H1 (cell line): ENCODE measurements around the gene ACOX1. TPM values are rescaled to one million over a fixed set of nuclear protein-coding genes. Genes with fewer than 3 reads are reported as not detected.
A peak's percentile ranks its signal among the peaks of the same experiment; 100 is the strongest.

Source experiments
- CTCF ChIA-PET: fragments of 300-600 bp; sonication (Branson Sonifier 250); formaldehyde crosslinking; loops from one replicate; lab custom pipeline; 2021; ENCODE audit not compliant: partially characterized antibody; lab: Charles Lee
- POLR2A ChIA-PET: fragments of 300-600 bp; sonication (Branson Sonifier 250); formaldehyde crosslinking; loops from one replicate; lab custom pipeline; 2021; ENCODE audit warnings: inconsistent platforms; ENCODE audit not compliant: partially characterized antibody; lab: Charles Lee
- DNase-seq, 2 experiments: peaks; one replicate each; pipeline versions ENCODE4 v3.0.0 to v3.0.0-alpha.2; 2010 to 2022; ENCODE audit warnings: low spot score in 2 of 2, low read depth in 1 of 2, mixed read lengths in 1 of 2
- FAIRE-seq: peaks from 2 replicates; lab custom pipeline; 2011; peaks lifted over from hg19 to GRCh38; lab: Jason Lieb, UNC
- H2AFZ ChIP-seq: 2 replicates; pipeline ENCODE4 v1.8.1; 2012; ENCODE audit warnings: low read length, inconsistent platforms
- H2AK5ac ChIP-seq: 2 replicates; pipeline ENCODE4 v1.6.1; 2013; ENCODE audit warnings: low read depth, low read length
- H2BK120ac ChIP-seq: replicated peaks from 2 replicates; pipeline ENCODE3; 2013; ENCODE audit warnings: low read depth, low read length, inconsistent platforms
- H2BK12ac ChIP-seq: 2 replicates; pipeline ENCODE4 v1.6.1; 2013; ENCODE audit warnings: low read depth, low read length
- H2BK15ac ChIP-seq: 2 replicates; pipeline ENCODE4 v1.6.1; 2013; ENCODE audit warnings: low read length
- H2BK20ac ChIP-seq: 2 replicates; pipeline ENCODE4 v1.6.1; 2013; ENCODE audit warnings: low read length
- H2BK5ac ChIP-seq: 2 replicates; pipeline ENCODE4 v1.6.1; 2013; ENCODE audit warnings: low read depth, low read length
- H3K14ac ChIP-seq: 2 replicates; pipeline ENCODE4 v1.6.1; 2013; ENCODE audit warnings: inconsistent platforms; ENCODE audit not compliant: insufficient read length
- H3K18ac ChIP-seq: 2 replicates; pipeline ENCODE4 v1.6.1; 2013; ENCODE audit warnings: low read length; ENCODE audit errors: extremely low read depth
- H3K23ac ChIP-seq: 2 replicates; pipeline ENCODE4 v1.6.1; 2013; ENCODE audit warnings: inconsistent platforms; ENCODE audit not compliant: insufficient read length
- H3K23me2 ChIP-seq: 2 replicates; pipeline ENCODE4 v1.6.1; 2013; ENCODE audit warnings: low read depth, low read length
- H3K27ac ChIP-seq: 2 replicates; pipeline ENCODE4 v1.6.1; 2011; ENCODE audit warnings: low read depth, low read length, inconsistent platforms
- H3K27me3 ChIP-seq, 4 experiments: replicated peaks in 1 of 4; 1 replicate in 1 of 4; 2 replicates in 3 of 4; pipeline versions ENCODE4 v1.6.1 to v1.8.1; 2011 to 2013; ENCODE audit warnings: low read length in 3 of 4, mild to moderate bottlenecking in 3 of 4, inconsistent platforms in 2 of 4, mixed read lengths in 2 of 4, moderate library complexity in 1 of 4; ENCODE audit not compliant: control insufficient read depth in 3 of 4, insufficient read depth in 3 of 4; ENCODE audit errors: extremely low read depth in 1 of 4
- H3K36me3 ChIP-seq, 4 experiments: 2 replicates each; pipeline versions ENCODE4 v1.6.1 to v1.8.1; 2011 to 2013; ENCODE audit warnings: mild to moderate bottlenecking in 4 of 4, low read length in 3 of 4, moderate library complexity in 2 of 4, control low read depth in 1 of 4, inconsistent platforms in 1 of 4; ENCODE audit not compliant: insufficient read depth in 4 of 4, control insufficient read depth in 2 of 4
- H3K4ac ChIP-seq: replicated peaks from 2 replicates; pipeline ENCODE3; 2013; ENCODE audit warnings: low read length, low read depth, mixed read lengths, inconsistent platforms; ENCODE audit not compliant: insufficient read length
- H3K4me1 ChIP-seq, 4 experiments: replicated peaks in 1 of 4; 1 replicate in 1 of 4; 2 replicates in 3 of 4; pipeline versions ENCODE4 v1.6.1 to v1.8.1; 2011 to 2013; ENCODE audit warnings: low read length in 3 of 4, inconsistent platforms in 2 of 4, mixed read lengths in 1 of 4; ENCODE audit not compliant: insufficient read depth in 4 of 4, control insufficient read depth in 3 of 4
- H3K4me2 ChIP-seq, 2 experiments: 2 replicates each; pipeline versions ENCODE4 v1.6.1 to v1.8.1; 2011 to 2013; ENCODE audit warnings: low read depth in 2 of 2, low read length in 2 of 2, control low read depth in 1 of 2, inconsistent platforms in 1 of 2, mild to moderate bottlenecking in 1 of 2; ENCODE audit not compliant: insufficient read depth in 1 of 2
- H3K4me3 ChIP-seq, 4 experiments: fragments of 200-600, 300-600 bp in 1 of 4; sonication (generic), shearing (Covaris generic), sonication (Bioruptor Twin) in 1 of 4; 2 replicates each; pipeline versions ENCODE4 v1.5.1 to v1.8.1; 2011 to 2016; ENCODE audit warnings: low read length in 4 of 4, low read depth in 3 of 4, control low read depth in 2 of 4, inconsistent platforms in 2 of 4, mild to moderate bottlenecking in 2 of 4, mixed read lengths in 1 of 4, moderate library complexity in 1 of 4; ENCODE audit not compliant: insufficient read depth in 2 of 4; ENCODE audit errors: extremely low read depth in 1 of 4
- H3K56ac ChIP-seq: replicated peaks from 2 replicates; pipeline ENCODE3; 2013; ENCODE audit warnings: low read depth, mild to moderate bottlenecking, mixed read lengths, low read length, inconsistent platforms; ENCODE audit not compliant: insufficient read length
- H3K79me1 ChIP-seq: 2 replicates; pipeline ENCODE4 v1.6.1; 2013; ENCODE audit warnings: low read depth, low read length, control low read depth
- H3K79me2 ChIP-seq, 2 experiments: 2 replicates each; pipeline versions ENCODE4 v1.6.1 to v1.8.1; 2012 to 2013; ENCODE audit warnings: low read length in 2 of 2, mild to moderate bottlenecking in 2 of 2, inconsistent platforms in 1 of 2; ENCODE audit not compliant: insufficient read depth in 2 of 2, control insufficient read depth in 1 of 2
- H3K9ac ChIP-seq, 4 experiments: replicated peaks in 1 of 4; 1 replicate in 1 of 4; 2 replicates in 3 of 4; pipeline versions ENCODE4 v1.6.1 to v1.8.1; 2011 to 2013; ENCODE audit warnings: low read depth in 3 of 4, low read length in 3 of 4, control low read depth in 2 of 4, mild to moderate bottlenecking in 2 of 4, moderate library complexity in 2 of 4, inconsistent platforms in 1 of 4; ENCODE audit errors: extremely low read depth in 1 of 4
- H3K9me3 ChIP-seq, 2 experiments: 2 replicates each; pipeline versions ENCODE4 v1.6.1 to v1.8.1; 2012 to 2013; ENCODE audit warnings: mild to moderate bottlenecking in 2 of 2, moderate library complexity in 2 of 2, control low read depth in 1 of 2, inconsistent platforms in 1 of 2, low read depth in 1 of 2, low read length in 1 of 2, mixed read lengths in 1 of 2; ENCODE audit not compliant: insufficient read depth in 2 of 2
- H4K20me1 ChIP-seq, 2 experiments: replicated peaks in 1 of 2; 2 replicates each; pipeline versions ENCODE3 to v1.8.1; 2011 to 2013; ENCODE audit warnings: inconsistent platforms in 2 of 2, low read length in 2 of 2, mild to moderate bottlenecking in 1 of 2; ENCODE audit not compliant: insufficient read depth in 2 of 2, control insufficient read depth in 1 of 2
- H4K5ac ChIP-seq: 2 replicates; pipeline ENCODE4 v1.6.1; 2013; ENCODE audit warnings: low read length, low read depth, mixed read lengths, inconsistent platforms; ENCODE audit not compliant: insufficient read length
- H4K8ac ChIP-seq: 2 replicates; pipeline ENCODE4 v1.8.0; 2013; ENCODE audit warnings: mild to moderate bottlenecking, moderate library complexity, low read length, inconsistent platforms; ENCODE audit not compliant: insufficient read depth; ENCODE audit errors: extremely low read depth
- H4K91ac ChIP-seq: replicated peaks from 2 replicates; pipeline ENCODE3; 2013; ENCODE audit warnings: low read length, mixed read lengths, inconsistent platforms; ENCODE audit not compliant: insufficient read length
- CREB1 ChIP-seq: IDR thresholded peaks from 2 replicates; pipeline ENCODE4 v1.6.1; 2012; ENCODE audit warnings: inconsistent platforms
- EP300 ChIP-seq, 2 experiments: IDR thresholded peaks; 1 replicate in 1 of 2; 2 replicates in 1 of 2; pipeline ENCODE4 v1.6.1; 2011 to 2012; ENCODE audit warnings: low read depth in 2 of 2, low read length in 2 of 2, mild to moderate bottlenecking in 2 of 2, borderline replicate concordance in 1 of 2, inconsistent platforms in 1 of 2, moderate library complexity in 1 of 2
- EZH2 ChIP-seq: fragments of 200-600 bp; sonication (generic); IDR thresholded peaks from 2 replicates; pipeline ENCODE4 v1.7.1; 2012; ENCODE audit warnings: low read depth, mild to moderate bottlenecking, moderate library complexity, low read length, inconsistent platforms; ENCODE audit not compliant: severe bottlenecking
- MAFK ChIP-seq: IDR thresholded peaks from 2 replicates; pipeline ENCODE4 v1.6.1; 2012; ENCODE audit warnings: low read depth, mild to moderate bottlenecking, improper control_type of control experiment, low read length
- POLR2A ChIP-seq, 2 experiments: IDR thresholded peaks; 1 replicate in 1 of 2; 2 replicates in 1 of 2; pipeline ENCODE4 v1.6.1; 2011; ENCODE audit warnings: low read depth in 2 of 2, low read length in 2 of 2, mild to moderate bottlenecking in 2 of 2; ENCODE audit errors: control extremely low read depth in 1 of 2
- SAP30 ChIP-seq: fragments of 300-600 bp; sonication (generic); IDR thresholded peaks from 2 replicates; pipeline ENCODE4 v1.7.1; 2012; ENCODE audit warnings: low read length, moderate library complexity, mild to moderate bottlenecking, inconsistent platforms; ENCODE audit not compliant: insufficient read depth, insufficient replicate concordance
- SP1 ChIP-seq: IDR thresholded peaks from 2 replicates; pipeline ENCODE4 v1.6.1; 2011; ENCODE audit warnings: low read depth, low read length
- SUZ12 ChIP-seq: fragments of 200-600 bp; sonication (generic); IDR thresholded peaks from 2 replicates; pipeline ENCODE4 v1.6.1; 2012; ENCODE audit warnings: mild to moderate bottlenecking, inconsistent platforms, low read length, moderate library complexity, mixed read lengths
- TAF1 ChIP-seq: IDR thresholded peaks from 2 replicates; pipeline ENCODE4 v1.6.1; 2011; ENCODE audit warnings: mild to moderate bottlenecking, low read depth, low read length
- TCF12 ChIP-seq: IDR thresholded peaks from 2 replicates; pipeline ENCODE4 v1.6.1; 2011; ENCODE audit warnings: low read depth, mild to moderate bottlenecking, low read length
- WGBS, 2 experiments: shearing (Covaris generic) in 1 of 2; methylation state at CpG; one replicate each; pipeline versions ENCODE4 v1.1.6 to v1.1.7; 2013 to 2015; ENCODE audit warnings: low lambda C conversion rate in 2 of 2, mixed read lengths in 2 of 2, inconsistent platforms in 1 of 2, low coverage in 1 of 2, missing lambda C conversion rate in 1 of 2; ENCODE audit not compliant: insufficient replicate concordance in 2 of 2, insufficient coverage in 1 of 2, insufficient read length in 1 of 2; ENCODE audit errors: extremely low coverage in 1 of 2, missing lambda C conversion rate in 1 of 2; 5-methylcytosine and 5-hydroxymethylcytosine counted together
- polyA plus RNA-seq, 7 experiments: library from polyadenylated mRNA; depleted of rRNA in 3 of 7; stranded (reverse) in 5 of 7; unstranded in 2 of 7; fragments of >200 nt in 5 of 7; fragments of 200-250 nt in 2 of 7; gene quantifications; 1 replicate in 5 of 7; 2 replicates in 1 of 7; 4 replicates in 1 of 7; pipeline versions ENCODE4 v1.2.1 to v1.2.3, GENCODE V29; 2011 to 2013; ENCODE audit warnings: missing spikeins in 2 of 7, mixed read lengths in 2 of 7
- total RNA-seq: library from RNA; stranded (reverse); fragmentation: NEBNext Ultra II Directional; extraction: Animal tissue kit (Norgen Biotek cat#: 25700); gene quantifications from 2 replicates; pipeline ENCODE4 v1.2.1, GENCODE V29; 2021

The ACOX1 gene
- total and polyA plus RNA-seq, 2 of the 8 experiments (the other 6 are each of a cell fraction or from before 2014, with no cell fraction given) = 10.5 to 30.4 TPM

GRCh38 chr17:75894049-75894733 lies 84.8 kb downstream of the ACOX1 start:
- Histone ChIP-seq H2BK12ac (peak overlapping the region; percentile 95; the same call in 1 of the 2 replicates), H3K14ac (no peak overlapping the region), H3K56ac (no peak overlapping the region), H4K8ac (no peak overlapping the region; the same call in 1 of the 2 replicates), H3K23ac (no peak overlapping the region), H3K4me1 (peaks cover 4 to 25% (median 13%) of the 10 kb centered on the region in 4 experiments), H3K23me2 (peaks cover 8% of the 10 kb centered on the region), H3K36me3 (peaks cover 2 to 26% (median 16%) of the 10 kb centered on the region in 4 experiments; a peak in 6 of 8 replicates), H4K91ac (no peak overlapping the region), H4K20me1 (peaks cover 2 to 11% of the 10 kb centered on the region in 2 experiments), H3K4ac (peak overlapping the region; percentile 19), H3K27ac (no peak overlapping the region), H2AFZ (no peak overlapping the region), H2BK5ac (peak overlapping the region; percentile 78), H3K18ac (no peak overlapping the region; the same call in 1 of the 2 replicates), H3K79me2 (peaks cover 0 to 15% of the 10 kb centered on the region in 2 experiments; a peak in 1 of 4 replicates), H4K5ac (no peak overlapping the region), H2AK5ac (0 out of 2 replicates have a peak overlapping the region, but pooled peaks have one; percentile 56), H3K9ac (peak overlapping the region in 1 of 4 experiments; percentile 45; a peak in 1 of 7 replicates), H3K4me3 (no peak overlapping the region), H3K4me2 (peak overlapping the region; percentile 88 to 95; a peak in 2 of 4 replicates), H2BK120ac (no peak overlapping the region), H2BK20ac (no peak overlapping the region), H3K27me3 (no peaks in the 10 kb centered on the region), H3K9me3 (no peaks in the 10 kb centered on the region), H2BK15ac (0 out of 2 replicates have a peak overlapping the region, but pooled peaks have one; percentile 31), H3K79me1 (peaks cover 3% of the 10 kb centered on the region; the same call in 1 of the 2 replicates)
- ChIA-PET POLR2A (interaction anchor here (1.0 to 12.1 kb wide), 10 partner anchors 7 to 210 kb away, joined by 3 to 143 read pairs (median 10); partner anchors contain the start of genes MRPL38, TRIM47 and UNK), CTCF (interaction anchor here (0.9 to 51.3 kb wide), 13 partner anchors 9 to 115 kb away, joined by 3 to 885 read pairs (median 7); partner anchors contain the start of genes CDK3, MRPL38 and TRIM47)
- WGBS, 2 experiments = 83% methylated on average over 19 of the region's 22 CpGs; no CpG with 5 or more reads in 1 of the 2 experiments
- DNase-seq (no peak), FAIRE-seq (no peak)
- TF ChIP-seq TAF1 (no peak), SUZ12 (no peak), SAP30 (no peak), EP300 (IDR thresholded peaks at IDR 0.05; ENCODE audit: borderline replicate concordance in 1 of 2, low read depth in 2 of 2, low read length in 2 of 2) (no peak), CREB1 (no peak), MAFK (no peak), EZH2 (no peak), TCF12 (no peak), SP1 (no peak), POLR2A (IDR thresholded peaks at IDR 0.05; ENCODE audit: control extremely low read depth in 1 of 2, low read depth in 2 of 2, low read length in 2 of 2) (no peak)
